IMR-90 (cell line): ENCODE results near the gene ACYP2.

Source experiments
- CEBPB ChIP-seq: IDR thresholded peaks from 2 replicates; pipeline ENCODE4 v1.6.1; 2012; ENCODE audit warnings: low read depth, low read length, improper control_type of control experiment
- MXI1 ChIP-seq: IDR thresholded peaks from 2 replicates; pipeline ENCODE4 v1.6.1; 2012; ENCODE audit warnings: low read depth, mild to moderate bottlenecking, low read length, moderate library complexity, borderline replicate concordance
- NFE2L2 ChIP-seq: fragments of 150-350 bp; IDR thresholded peaks from 2 replicates; pipeline ENCODE4 v1.6.1; 2016; ENCODE audit warnings: low read depth, mild to moderate bottlenecking, low read length
- POLR2A ChIP-seq: IDR thresholded peaks from 2 replicates; pipeline ENCODE4 v1.6.1; 2012; ENCODE audit warnings: mild to moderate bottlenecking, low read depth, low read length
- RFX5 ChIP-seq: IDR thresholded peaks from 2 replicates; pipeline ENCODE4 v1.8.0; 2012; ENCODE audit warnings: low read depth, mild to moderate bottlenecking, low read length, moderate library complexity
- TF ChIP-seq, protein P1 (sequence below): conservative IDR thresholded peaks from 2 replicates; pipeline ENCODE4 v1.5.1; 2012; ENCODE audit warnings: mild to moderate bottlenecking, low read depth, low read length, improper control_type of control experiment
- TF ChIP-seq, protein P2 (sequence below): fragments of 150-350 bp; IDR thresholded peaks from 2 replicates; pipeline ENCODE4 v1.6.1; 2017; ENCODE audit warnings: mild to moderate bottlenecking, antibody characterized with exemption, low read length, low read depth

DNA sequence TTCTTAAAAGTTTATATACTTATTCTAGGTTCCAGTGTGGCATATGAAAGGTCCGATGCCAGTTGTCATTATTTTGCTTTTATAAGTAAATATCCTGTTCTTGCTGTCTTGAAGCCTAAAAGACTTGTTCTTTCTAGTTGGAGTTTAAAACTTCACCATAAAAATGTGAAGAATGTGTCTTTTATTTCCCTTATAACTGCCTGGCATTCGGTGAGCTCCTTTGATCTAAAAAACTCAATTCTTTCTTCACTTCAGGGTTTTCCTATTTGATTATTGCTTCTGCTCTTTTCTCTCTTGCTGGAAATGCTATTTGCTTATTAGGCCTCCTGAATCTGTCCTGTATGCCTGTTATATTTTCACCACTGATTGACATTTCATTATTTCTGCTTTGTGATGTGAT is 89.1 kb downstream of the ACYP2 start:
- no peak for TF ChIP-seq POLR2A
- TF ChIP-seq, protein P1, sequence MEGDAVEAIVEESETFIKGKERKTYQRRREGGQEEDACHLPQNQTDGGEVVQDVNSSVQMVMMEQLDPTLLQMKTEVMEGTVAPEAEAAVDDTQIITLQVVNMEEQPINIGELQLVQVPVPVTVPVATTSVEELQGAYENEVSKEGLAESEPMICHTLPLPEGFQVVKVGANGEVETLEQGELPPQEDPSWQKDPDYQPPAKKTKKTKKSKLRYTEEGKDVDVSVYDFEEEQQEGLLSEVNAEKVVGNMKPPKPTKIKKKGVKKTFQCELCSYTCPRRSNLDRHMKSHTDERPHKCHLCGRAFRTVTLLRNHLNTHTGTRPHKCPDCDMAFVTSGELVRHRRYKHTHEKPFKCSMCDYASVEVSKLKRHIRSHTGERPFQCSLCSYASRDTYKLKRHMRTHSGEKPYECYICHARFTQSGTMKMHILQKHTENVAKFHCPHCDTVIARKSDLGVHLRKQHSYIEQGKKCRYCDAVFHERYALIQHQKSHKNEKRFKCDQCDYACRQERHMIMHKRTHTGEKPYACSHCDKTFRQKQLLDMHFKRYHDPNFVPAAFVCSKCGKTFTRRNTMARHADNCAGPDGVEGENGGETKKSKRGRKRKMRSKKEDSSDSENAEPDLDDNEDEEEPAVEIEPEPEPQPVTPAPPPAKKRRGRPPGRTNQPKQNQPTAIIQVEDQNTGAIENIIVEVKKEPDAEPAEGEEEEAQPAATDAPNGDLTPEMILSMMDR: no peak
- no peak for TF ChIP-seq NFE2L2
- TF ChIP-seq MXI1: no peak
- TF ChIP-seq CEBPB: no peak
- TF ChIP-seq, protein P2, sequence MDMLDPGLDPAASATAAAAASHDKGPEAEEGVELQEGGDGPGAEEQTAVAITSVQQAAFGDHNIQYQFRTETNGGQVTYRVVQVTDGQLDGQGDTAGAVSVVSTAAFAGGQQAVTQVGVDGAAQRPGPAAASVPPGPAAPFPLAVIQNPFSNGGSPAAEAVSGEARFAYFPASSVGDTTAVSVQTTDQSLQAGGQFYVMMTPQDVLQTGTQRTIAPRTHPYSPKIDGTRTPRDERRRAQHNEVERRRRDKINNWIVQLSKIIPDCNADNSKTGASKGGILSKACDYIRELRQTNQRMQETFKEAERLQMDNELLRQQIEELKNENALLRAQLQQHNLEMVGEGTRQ: no peak
- TF ChIP-seq RFX5: no peak
